Neural cell (in vitro differentiated cells): ENCODE results near the gene MT3. TPM values are rescaled to one million over a fixed set of nuclear protein-coding genes. Genes with fewer than 3 reads are reported as not detected.

ENCODE experiments used
- H2AFZ ChIP-seq: fragments of 200-600, 300-800 bp; sonication (generic), shearing (Covaris generic); 2 replicates; pipeline ENCODE4 v1.6.0; 2014; ENCODE audit warnings: low read depth, mild to moderate bottlenecking, antibody characterized with exemption, low read length, moderate library complexity
- H3F3A ChIP-seq: fragments of 200-600 bp; shearing (Covaris generic); 2 replicates; pipeline ENCODE4 v1.6.1; 2016; ENCODE audit warnings: mild to moderate bottlenecking, moderate library complexity, mixed read lengths, antibody characterized with exemption, low read length; ENCODE audit not compliant: insufficient read depth, poor library complexity, severe bottlenecking
- H3K27ac ChIP-seq: fragments of 200-600, 300-800 bp; sonication (generic), shearing (Covaris generic); 2 replicates; pipeline ENCODE4 v1.5.1; 2014; ENCODE audit warnings: mild to moderate bottlenecking, low read length, moderate library complexity
- H3K27me3 ChIP-seq: fragments of 300-800, 200-600 bp; sonication (generic), shearing (Covaris generic); 2 replicates; pipeline ENCODE4 v1.6.0; 2014; ENCODE audit warnings: mild to moderate bottlenecking, low read depth, low read length, moderate library complexity; ENCODE audit not compliant: insufficient read depth
- H3K36me3 ChIP-seq: fragments of 300-800, 200-600 bp; sonication (generic), shearing (Covaris generic); 2 replicates; pipeline ENCODE4 v1.5.1; 2014; ENCODE audit warnings: mild to moderate bottlenecking, antibody characterized with exemption, low read length, moderate library complexity; ENCODE audit not compliant: insufficient read depth
- H3K4me2 ChIP-seq: fragments of 300-800, 200-600 bp; sonication (generic), shearing (Covaris generic); 2 replicates; pipeline ENCODE4 v1.6.0; 2014; ENCODE audit warnings: mild to moderate bottlenecking, low read length
- H3K4me3 ChIP-seq: fragments of 300-800, 200-600 bp; sonication (generic), shearing (Covaris generic); 2 replicates; pipeline ENCODE4 v1.5.1; 2014; ENCODE audit warnings: mild to moderate bottlenecking, low read length, moderate library complexity
- H3K79me2 ChIP-seq: fragments of 200-600 bp; shearing (Covaris generic); replicated peaks from 2 replicates; pipeline ENCODE4 v1.6.0; 2014; ENCODE audit warnings: mild to moderate bottlenecking, low read length, moderate library complexity; ENCODE audit not compliant: insufficient read depth
- H3K9ac ChIP-seq: fragments of 300-800, 200-600 bp; sonication (generic), shearing (Covaris generic); 2 replicates; pipeline ENCODE4 v1.6.1; 2016; ENCODE audit warnings: mild to moderate bottlenecking, low read length, mixed read lengths
- H3K9me2 ChIP-seq: fragments of 200-600 bp; shearing (Covaris generic); 2 replicates; pipeline ENCODE4 v1.6.1; 2016; ENCODE audit warnings: mild to moderate bottlenecking, low read length, mixed read lengths; ENCODE audit not compliant: insufficient read depth
- H3K9me3 ChIP-seq: fragments of 200-600, 300-800 bp; sonication (generic), shearing (Covaris generic); 2 replicates; pipeline ENCODE4 v1.6.1; 2016; ENCODE audit warnings: mild to moderate bottlenecking, mixed run types, low read length, moderate library complexity, mixed read lengths
- H4K20me1 ChIP-seq: fragments of 200-600 bp; shearing (Covaris generic); 2 replicates; pipeline ENCODE4 v1.6.1; 2016; ENCODE audit warnings: mild to moderate bottlenecking, mixed run types; ENCODE audit not compliant: insufficient read depth
- EP300 ChIP-seq: fragments of 450-650 bp; conservative IDR thresholded peaks from 2 replicates; pipeline ENCODE4 v1.6.1; 2014; ENCODE audit warnings: antibody characterized with exemption, mild to moderate bottlenecking, moderate library complexity; ENCODE audit not compliant: poor library complexity, severe bottlenecking
- EZH2 ChIP-seq: fragments of 200-600, 300-800 bp; shearing (Covaris generic), sonication (generic); IDR thresholded peaks from 2 replicates; pipeline ENCODE4 v1.6.1; 2014; ENCODE audit warnings: antibody characterized with exemption, low read length, borderline replicate concordance, mild to moderate bottlenecking; ENCODE audit not compliant: insufficient read depth, poor library complexity, severe bottlenecking
- MXI1 ChIP-seq: fragments of 450-650 bp; conservative IDR thresholded peaks from 2 replicates; pipeline ENCODE4 v1.6.1; 2014; ENCODE audit warnings: antibody characterized with exemption, mild to moderate bottlenecking; ENCODE audit not compliant: poor library complexity, severe bottlenecking
- POLR2AphosphoS5 ChIP-seq: IDR thresholded peaks from 2 replicates; pipeline ENCODE4 v1.6.1; 2012
- RAD21 ChIP-seq: fragments of 450-650 bp; conservative IDR thresholded peaks from 2 replicates; pipeline ENCODE4 v1.6.1; 2014; ENCODE audit warnings: antibody characterized with exemption, mild to moderate bottlenecking, moderate library complexity
- SMC3 ChIP-seq: fragments of 450-650 bp; conservative IDR thresholded peaks from 2 replicates; pipeline ENCODE4 v1.6.1; 2014; ENCODE audit warnings: antibody characterized with exemption, mild to moderate bottlenecking, moderate library complexity; ENCODE audit not compliant: poor library complexity
- TAF1 ChIP-seq: IDR thresholded peaks from 2 replicates; pipeline ENCODE4 v1.6.1; 2012; ENCODE audit warnings: low read depth
- polyA plus RNA-seq: library from polyadenylated mRNA; depleted of rRNA; stranded (reverse); fragments of >200 nt; gene quantifications from 2 replicates; pipeline ENCODE4 v1.2.3, GENCODE V29; 2014
- TF ChIP-seq, protein P1 (sequence below): IDR thresholded peaks from 2 replicates; pipeline ENCODE4 v1.6.1; 2012; ENCODE audit warnings: borderline replicate concordance
- TF ChIP-seq, protein P2 (sequence below): fragments of 450-650 bp; IDR thresholded peaks from 2 replicates; pipeline ENCODE4 v1.5.1; 2014; ENCODE audit warnings: antibody characterized with exemption, mild to moderate bottlenecking, moderate library complexity; ENCODE audit not compliant: poor library complexity, severe bottlenecking

Gene MT3
- polyA plus RNA-seq, 1 donor from 2014 or later = 1.9 TPM

DNA sequence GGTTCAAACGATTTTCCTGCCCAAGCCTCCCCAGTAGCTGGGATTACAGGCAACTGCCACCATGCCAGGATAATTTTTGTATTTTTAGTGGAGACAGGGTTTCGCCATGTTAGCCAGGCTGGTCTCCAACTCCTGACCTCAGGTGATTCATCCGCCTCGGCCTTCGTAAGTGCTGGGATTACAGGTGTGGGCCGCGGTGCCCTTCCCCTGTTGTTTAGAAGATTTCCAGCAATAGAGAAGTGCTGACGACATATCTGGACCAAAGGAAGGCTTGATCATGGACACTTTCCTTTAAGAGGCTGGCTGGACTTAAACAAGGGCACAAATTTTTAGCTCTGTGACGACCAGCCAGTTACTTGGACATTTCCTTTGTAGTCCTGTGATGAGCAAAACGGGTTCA, 41.9 kb downstream of the MT3 start:
- Histone ChIP-seq H3K27ac (no peak overlapping the region), H4K20me1 (no peaks in the 10 kb centered on the region), H3K9ac (no peak overlapping the region), H3K79me2 (no peaks in the 10 kb centered on the region), H3K27me3 (peaks cover 96% of the 10 kb centered on the region), H3F3A (no peaks in the 10 kb centered on the region), H3K4me2 (no peak overlapping the region), H3K4me3 (no peak overlapping the region), H2AFZ (no peak overlapping the region), H3K9me3 (no peaks in the 10 kb centered on the region), H3K36me3 (no peaks in the 10 kb centered on the region), H3K9me2 (no peaks in the 10 kb centered on the region)
- no peak for TF ChIP-seq MXI1
- TF ChIP-seq, protein P1, sequence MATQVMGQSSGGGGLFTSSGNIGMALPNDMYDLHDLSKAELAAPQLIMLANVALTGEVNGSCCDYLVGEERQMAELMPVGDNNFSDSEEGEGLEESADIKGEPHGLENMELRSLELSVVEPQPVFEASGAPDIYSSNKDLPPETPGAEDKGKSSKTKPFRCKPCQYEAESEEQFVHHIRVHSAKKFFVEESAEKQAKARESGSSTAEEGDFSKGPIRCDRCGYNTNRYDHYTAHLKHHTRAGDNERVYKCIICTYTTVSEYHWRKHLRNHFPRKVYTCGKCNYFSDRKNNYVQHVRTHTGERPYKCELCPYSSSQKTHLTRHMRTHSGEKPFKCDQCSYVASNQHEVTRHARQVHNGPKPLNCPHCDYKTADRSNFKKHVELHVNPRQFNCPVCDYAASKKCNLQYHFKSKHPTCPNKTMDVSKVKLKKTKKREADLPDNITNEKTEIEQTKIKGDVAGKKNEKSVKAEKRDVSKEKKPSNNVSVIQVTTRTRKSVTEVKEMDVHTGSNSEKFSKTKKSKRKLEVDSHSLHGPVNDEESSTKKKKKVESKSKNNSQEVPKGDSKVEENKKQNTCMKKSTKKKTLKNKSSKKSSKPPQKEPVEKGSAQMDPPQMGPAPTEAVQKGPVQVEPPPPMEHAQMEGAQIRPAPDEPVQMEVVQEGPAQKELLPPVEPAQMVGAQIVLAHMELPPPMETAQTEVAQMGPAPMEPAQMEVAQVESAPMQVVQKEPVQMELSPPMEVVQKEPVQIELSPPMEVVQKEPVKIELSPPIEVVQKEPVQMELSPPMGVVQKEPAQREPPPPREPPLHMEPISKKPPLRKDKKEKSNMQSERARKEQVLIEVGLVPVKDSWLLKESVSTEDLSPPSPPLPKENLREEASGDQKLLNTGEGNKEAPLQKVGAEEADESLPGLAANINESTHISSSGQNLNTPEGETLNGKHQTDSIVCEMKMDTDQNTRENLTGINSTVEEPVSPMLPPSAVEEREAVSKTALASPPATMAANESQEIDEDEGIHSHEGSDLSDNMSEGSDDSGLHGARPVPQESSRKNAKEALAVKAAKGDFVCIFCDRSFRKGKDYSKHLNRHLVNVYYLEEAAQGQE = no peak
- TF ChIP-seq, protein P2, sequence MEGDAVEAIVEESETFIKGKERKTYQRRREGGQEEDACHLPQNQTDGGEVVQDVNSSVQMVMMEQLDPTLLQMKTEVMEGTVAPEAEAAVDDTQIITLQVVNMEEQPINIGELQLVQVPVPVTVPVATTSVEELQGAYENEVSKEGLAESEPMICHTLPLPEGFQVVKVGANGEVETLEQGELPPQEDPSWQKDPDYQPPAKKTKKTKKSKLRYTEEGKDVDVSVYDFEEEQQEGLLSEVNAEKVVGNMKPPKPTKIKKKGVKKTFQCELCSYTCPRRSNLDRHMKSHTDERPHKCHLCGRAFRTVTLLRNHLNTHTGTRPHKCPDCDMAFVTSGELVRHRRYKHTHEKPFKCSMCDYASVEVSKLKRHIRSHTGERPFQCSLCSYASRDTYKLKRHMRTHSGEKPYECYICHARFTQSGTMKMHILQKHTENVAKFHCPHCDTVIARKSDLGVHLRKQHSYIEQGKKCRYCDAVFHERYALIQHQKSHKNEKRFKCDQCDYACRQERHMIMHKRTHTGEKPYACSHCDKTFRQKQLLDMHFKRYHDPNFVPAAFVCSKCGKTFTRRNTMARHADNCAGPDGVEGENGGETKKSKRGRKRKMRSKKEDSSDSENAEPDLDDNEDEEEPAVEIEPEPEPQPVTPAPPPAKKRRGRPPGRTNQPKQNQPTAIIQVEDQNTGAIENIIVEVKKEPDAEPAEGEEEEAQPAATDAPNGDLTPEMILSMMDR = no peak
- no peak for TF ChIP-seq RAD21
- TF ChIP-seq POLR2AphosphoS5 = no peak
- no peak for TF ChIP-seq SMC3
- TF ChIP-seq TAF1 = no peak
- TF ChIP-seq EP300 = no peak
- TF ChIP-seq EZH2 = no peak

DNA sequence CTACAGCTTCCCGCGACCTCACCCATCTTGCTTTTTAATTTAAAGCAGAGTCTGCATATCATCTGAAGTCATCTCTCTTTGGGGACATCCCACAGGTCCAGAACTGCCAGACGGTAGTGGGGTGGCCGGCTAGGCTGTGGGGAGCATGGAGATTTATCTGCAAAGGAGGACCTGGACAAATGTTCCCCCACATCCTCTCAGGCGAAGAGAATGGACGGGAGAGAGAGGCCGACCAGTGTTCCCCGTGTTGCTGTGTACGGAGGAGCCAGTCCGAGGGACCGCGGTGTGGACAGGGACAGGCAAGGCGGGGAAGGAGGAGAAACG, 42.5 kb downstream of the MT3 start:
- H3K9me3 ChIP-seq = no peaks in the 10 kb centered on the region
- H3K4me3 ChIP-seq = peak overlapping the region; percentile 59
- H3K4me2 ChIP-seq = no peak overlapping the region
- no peaks in the 10 kb centered on the region for H3K79me2 ChIP-seq
- peaks cover 96% of the 10 kb centered on the region for H3K27me3 ChIP-seq
- no peak overlapping the region for H3K27ac ChIP-seq
- no peak overlapping the region for H2AFZ ChIP-seq
- H3F3A ChIP-seq = no peaks in the 10 kb centered on the region
- no peaks in the 10 kb centered on the region for H4K20me1 ChIP-seq
- no peaks in the 10 kb centered on the region for H3K9me2 ChIP-seq
- H3K36me3 ChIP-seq = no peaks in the 10 kb centered on the region
- no peak for TF ChIP-seq RAD21
- TF ChIP-seq EP300 = no peak
- TF ChIP-seq, protein P2 = no peak
- TF ChIP-seq TAF1 = no peak
- no peak for TF ChIP-seq POLR2AphosphoS5
- no peak for TF ChIP-seq MXI1
- no peak for TF ChIP-seq SMC3
- TF ChIP-seq, protein P1 = no peak
- no peak for TF ChIP-seq EZH2
- H3K9ac ChIP-seq = no peak overlapping the region
